Liver (tissue), 9 donors: Measurements from ENCODE around the gene OTOGL. TPM values are rescaled to one million over a fixed set of nuclear protein-coding genes. Genes with fewer than 3 reads are reported as not detected.

ENCODE experiments used
- DNase-seq: peaks from one replicate; pipeline ENCODE4 v3.0.0-alpha.2; 2017; ENCODE audit warnings: low spot score
- H3K27ac ChIP-seq, 2 donors: one replicate each; pipeline ENCODE4 v1.7.0; 2013; ENCODE audit warnings: inconsistent platforms in 2 of 2, low read length in 2 of 2, control low read depth in 1 of 2, low read depth in 1 of 2, mild to moderate bottlenecking in 1 of 2
- H3K27me3 ChIP-seq, 4 donors: one replicate each; pipeline versions ENCODE4 v1.6.1 to v1.7.0; 2013; ENCODE audit warnings: low read length in 3 of 4, inconsistent platforms in 1 of 4, mild to moderate bottlenecking in 1 of 4, moderate library complexity in 1 of 4; ENCODE audit not compliant: control insufficient read depth in 4 of 4, insufficient read depth in 4 of 4
- H3K36me3 ChIP-seq, 4 donors: one replicate each; pipeline versions ENCODE4 v1.6.1 to v1.7.0; 2013; ENCODE audit warnings: low read length in 3 of 4, mild to moderate bottlenecking in 3 of 4, low read depth in 1 of 4, moderate library complexity in 1 of 4; ENCODE audit not compliant: control insufficient read depth in 4 of 4, insufficient read depth in 3 of 4
- H3K4me1 ChIP-seq, 4 donors: one replicate each; pipeline versions ENCODE4 v1.6.1 to v1.7.0; 2013; ENCODE audit warnings: low read length in 3 of 4, mild to moderate bottlenecking in 3 of 4, moderate library complexity in 1 of 4; ENCODE audit not compliant: control insufficient read depth in 4 of 4, insufficient read depth in 4 of 4
- H3K4me3 ChIP-seq, 3 donors: one replicate each; pipeline versions ENCODE4 v1.6.1 to v1.7.0; 2013; ENCODE audit warnings: low read length in 3 of 3, control low read depth in 1 of 3, low read depth in 1 of 3, mild to moderate bottlenecking in 1 of 3
- H3K9ac ChIP-seq, 2 donors: one replicate each; pipeline ENCODE4 v1.7.0; 2013; ENCODE audit warnings: low read length in 2 of 2, mild to moderate bottlenecking in 2 of 2, moderate library complexity in 2 of 2, control low read depth in 1 of 2, low read depth in 1 of 2
- H3K9me3 ChIP-seq, 4 donors: one replicate each; pipeline versions ENCODE4 v1.6.1 to v1.7.0; 2013; ENCODE audit warnings: low read length in 3 of 4; ENCODE audit not compliant: control insufficient read depth in 4 of 4
- EGR1 ChIP-seq, 2 donors: IDR thresholded peaks; 2 replicates each; pipeline ENCODE4 v1.6.1; 2016 to 2018; ENCODE audit warnings: antibody characterized with exemption in 2 of 2, low read depth in 2 of 2
- FOXA1 ChIP-seq: IDR thresholded peaks from 2 replicates; pipeline ENCODE4 v1.6.1; 2016; ENCODE audit warnings: antibody characterized with exemption
- FOXA2 ChIP-seq: IDR thresholded peaks from 2 replicates; pipeline ENCODE4 v1.6.1; 2016; ENCODE audit warnings: antibody characterized with exemption
- GABPA ChIP-seq, 2 donors: IDR thresholded peaks in 1 of 2; conservative IDR thresholded peaks in 1 of 2; 2 replicates each; pipeline ENCODE4 v1.6.1; 2016; ENCODE audit warnings: antibody characterized with exemption in 2 of 2, mild to moderate bottlenecking in 1 of 2, moderate library complexity in 1 of 2
- HNF4A ChIP-seq, 2 donors: conservative IDR thresholded peaks; 2 replicates each; pipeline ENCODE4 v1.6.1; 2016; ENCODE audit warnings: antibody characterized with exemption in 2 of 2, mild to moderate bottlenecking in 2 of 2
- HNF4G ChIP-seq: IDR thresholded peaks from 2 replicates; pipeline ENCODE4 v1.6.1; 2016; ENCODE audit warnings: antibody characterized with exemption
- JUND ChIP-seq, 2 donors: IDR thresholded peaks; 2 replicates each; pipeline ENCODE4 v1.6.1; 2016; ENCODE audit warnings: antibody characterized with exemption in 2 of 2
- MAX ChIP-seq: IDR thresholded peaks from 2 replicates; pipeline ENCODE4 v1.6.1; 2016; ENCODE audit warnings: antibody characterized with exemption
- NR2F2 ChIP-seq: IDR thresholded peaks from 2 replicates; pipeline ENCODE4 v1.6.1; 2016; ENCODE audit warnings: antibody characterized with exemption
- RAD21 ChIP-seq, 2 donors: IDR thresholded peaks; 2 replicates each; pipeline ENCODE4 v1.6.1; 2016; ENCODE audit warnings: antibody characterized with exemption in 2 of 2, mild to moderate bottlenecking in 2 of 2
- RXRA ChIP-seq, 2 donors: IDR thresholded peaks; 2 replicates each; pipeline ENCODE4 v1.6.1; 2017 to 2018; ENCODE audit warnings: antibody characterized with exemption in 2 of 2, mild to moderate bottlenecking in 1 of 2
- SP1 ChIP-seq: IDR thresholded peaks from 2 replicates; pipeline ENCODE4 v1.6.1; 2018; ENCODE audit warnings: antibody characterized with exemption, mild to moderate bottlenecking
- TAF1 ChIP-seq: conservative IDR thresholded peaks from 2 replicates; pipeline ENCODE4 v1.6.1; 2016; ENCODE audit warnings: antibody characterized with exemption, mild to moderate bottlenecking
- YY1 ChIP-seq: IDR thresholded peaks from 2 replicates; pipeline ENCODE4 v1.6.1; 2016; ENCODE audit warnings: antibody characterized with exemption, mild to moderate bottlenecking
- ZBTB33 ChIP-seq: IDR thresholded peaks from 2 replicates; pipeline ENCODE4 v1.6.1; 2016; ENCODE audit warnings: antibody characterized with exemption
- WGBS: extraction: QIAGEN DNeasy Blood & Tissue Kit; methylation state at CpG from one replicate; pipeline ENCODE4 v1.1.7; 2013; 5-methylcytosine and 5-hydroxymethylcytosine counted together
- polyA plus RNA-seq, 2 donors: library from polyadenylated mRNA; stranded (reverse) in 1 of 2; unstranded in 1 of 2; fragments of 200-250 nt in 1 of 2; fragments of >200 nt in 1 of 2; fragmentation: Nextera tagmentation in 1 of 2; extraction: Ambion mirVana in 1 of 2; gene quantifications; one replicate each; pipeline versions ENCODE4 v1.2.1 to v1.2.3, GENCODE V29; 2013 to 2015
- total RNA-seq, 2 donors: library from RNA; depleted of rRNA; stranded (reverse); fragments of >200 nt; gene quantifications; one replicate each; pipeline ENCODE4 v1.2.3, GENCODE V29; 2014
- TF ChIP-seq, protein P1 (sequence below): IDR thresholded peaks from 2 replicates; pipeline ENCODE4 v1.6.1; 2016; ENCODE audit warnings: antibody characterized with exemption, mild to moderate bottlenecking
- TF ChIP-seq, protein P2 (sequence below): fragments of 150-350 bp; IDR thresholded peaks from 2 replicates; pipeline ENCODE4 v1.5.1; 2017; ENCODE audit warnings: improper control_type of control experiment, low read depth, low read length; ENCODE audit not compliant: missing input control
- TF ChIP-seq, protein P3 (sequence below): IDR thresholded peaks from 2 replicates; pipeline ENCODE4 v1.6.1; 2016; ENCODE audit warnings: antibody characterized with exemption
- donor health status: healthy.
- donor health status: healthy.
- donor health status: healthy.
- donor health status: healthy.
- donor health status: healthy.

The OTOGL gene
- total and polyA plus RNA-seq, 4 donors, result 0.01 to 0.09 (median 0.08) TPM; not detected in 1

DNA sequence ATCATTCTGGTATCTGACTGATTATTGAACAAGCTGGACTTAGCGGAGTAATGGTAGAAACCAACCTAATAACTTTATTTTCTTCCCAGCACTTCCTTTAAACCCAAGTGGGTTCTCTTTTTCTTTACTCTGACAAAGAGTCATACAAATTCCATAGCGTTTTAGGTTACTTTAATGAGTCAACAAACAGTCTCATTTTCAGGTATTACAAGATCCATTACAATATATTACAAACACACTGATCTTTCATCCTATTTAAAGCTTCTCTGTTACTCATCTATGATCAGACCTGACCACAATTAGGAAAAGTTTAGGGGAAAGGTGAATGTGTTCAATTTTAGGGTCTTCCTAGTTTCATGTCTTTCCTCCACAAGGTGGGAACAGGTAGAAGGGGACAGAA, 305.3 kb downstream of the OTOGL start:
- Histone ChIP-seq H3K4me3 (no peak overlapping the region), H3K9me3 (no peaks in the 10 kb centered on the region), H3K36me3 (no peaks in the 10 kb centered on the region), H3K4me1 (no peaks in the 10 kb centered on the region), H3K27me3 (peaks cover 0 to 3% (median 0%) of the 10 kb centered on the region in 4 donors), H3K9ac (no peak overlapping the region), H3K27ac (no peak overlapping the region)
- TF ChIP-seq TAF1 (no peak), FOXA1 (no peak), HNF4G (no peak), HNF4A (conservative IDR thresholded peaks at IDR 0.05) (no peak), ZBTB33 (no peak), GABPA (IDR thresholded peaks at IDR 0.05 in 1 of 2, conservative IDR thresholded peaks at IDR 0.05 in 1 of 2) (no peak), RAD21 (IDR thresholded peaks at IDR 0.05) (no peak), SP1 (no peak), RXRA (IDR thresholded peaks at IDR 0.05) (no peak), NR2F2 (no peak), FOXA2 (no peak), YY1 (no peak), MAX (no peak), JUND (IDR thresholded peaks at IDR 0.05) (no peak), EGR1 (IDR thresholded peaks at IDR 0.05; ENCODE audit: low read depth in 2 of 2) (no peak)
- TF ChIP-seq, protein P1, sequence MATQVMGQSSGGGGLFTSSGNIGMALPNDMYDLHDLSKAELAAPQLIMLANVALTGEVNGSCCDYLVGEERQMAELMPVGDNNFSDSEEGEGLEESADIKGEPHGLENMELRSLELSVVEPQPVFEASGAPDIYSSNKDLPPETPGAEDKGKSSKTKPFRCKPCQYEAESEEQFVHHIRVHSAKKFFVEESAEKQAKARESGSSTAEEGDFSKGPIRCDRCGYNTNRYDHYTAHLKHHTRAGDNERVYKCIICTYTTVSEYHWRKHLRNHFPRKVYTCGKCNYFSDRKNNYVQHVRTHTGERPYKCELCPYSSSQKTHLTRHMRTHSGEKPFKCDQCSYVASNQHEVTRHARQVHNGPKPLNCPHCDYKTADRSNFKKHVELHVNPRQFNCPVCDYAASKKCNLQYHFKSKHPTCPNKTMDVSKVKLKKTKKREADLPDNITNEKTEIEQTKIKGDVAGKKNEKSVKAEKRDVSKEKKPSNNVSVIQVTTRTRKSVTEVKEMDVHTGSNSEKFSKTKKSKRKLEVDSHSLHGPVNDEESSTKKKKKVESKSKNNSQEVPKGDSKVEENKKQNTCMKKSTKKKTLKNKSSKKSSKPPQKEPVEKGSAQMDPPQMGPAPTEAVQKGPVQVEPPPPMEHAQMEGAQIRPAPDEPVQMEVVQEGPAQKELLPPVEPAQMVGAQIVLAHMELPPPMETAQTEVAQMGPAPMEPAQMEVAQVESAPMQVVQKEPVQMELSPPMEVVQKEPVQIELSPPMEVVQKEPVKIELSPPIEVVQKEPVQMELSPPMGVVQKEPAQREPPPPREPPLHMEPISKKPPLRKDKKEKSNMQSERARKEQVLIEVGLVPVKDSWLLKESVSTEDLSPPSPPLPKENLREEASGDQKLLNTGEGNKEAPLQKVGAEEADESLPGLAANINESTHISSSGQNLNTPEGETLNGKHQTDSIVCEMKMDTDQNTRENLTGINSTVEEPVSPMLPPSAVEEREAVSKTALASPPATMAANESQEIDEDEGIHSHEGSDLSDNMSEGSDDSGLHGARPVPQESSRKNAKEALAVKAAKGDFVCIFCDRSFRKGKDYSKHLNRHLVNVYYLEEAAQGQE, result no peak
- TF ChIP-seq, protein P2, sequence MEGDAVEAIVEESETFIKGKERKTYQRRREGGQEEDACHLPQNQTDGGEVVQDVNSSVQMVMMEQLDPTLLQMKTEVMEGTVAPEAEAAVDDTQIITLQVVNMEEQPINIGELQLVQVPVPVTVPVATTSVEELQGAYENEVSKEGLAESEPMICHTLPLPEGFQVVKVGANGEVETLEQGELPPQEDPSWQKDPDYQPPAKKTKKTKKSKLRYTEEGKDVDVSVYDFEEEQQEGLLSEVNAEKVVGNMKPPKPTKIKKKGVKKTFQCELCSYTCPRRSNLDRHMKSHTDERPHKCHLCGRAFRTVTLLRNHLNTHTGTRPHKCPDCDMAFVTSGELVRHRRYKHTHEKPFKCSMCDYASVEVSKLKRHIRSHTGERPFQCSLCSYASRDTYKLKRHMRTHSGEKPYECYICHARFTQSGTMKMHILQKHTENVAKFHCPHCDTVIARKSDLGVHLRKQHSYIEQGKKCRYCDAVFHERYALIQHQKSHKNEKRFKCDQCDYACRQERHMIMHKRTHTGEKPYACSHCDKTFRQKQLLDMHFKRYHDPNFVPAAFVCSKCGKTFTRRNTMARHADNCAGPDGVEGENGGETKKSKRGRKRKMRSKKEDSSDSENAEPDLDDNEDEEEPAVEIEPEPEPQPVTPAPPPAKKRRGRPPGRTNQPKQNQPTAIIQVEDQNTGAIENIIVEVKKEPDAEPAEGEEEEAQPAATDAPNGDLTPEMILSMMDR, result no peak
- TF ChIP-seq, protein P3, sequence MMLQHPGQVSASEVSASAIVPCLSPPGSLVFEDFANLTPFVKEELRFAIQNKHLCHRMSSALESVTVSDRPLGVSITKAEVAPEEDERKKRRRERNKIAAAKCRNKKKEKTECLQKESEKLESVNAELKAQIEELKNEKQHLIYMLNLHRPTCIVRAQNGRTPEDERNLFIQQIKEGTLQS, result no peak
- DNase-seq, result no peak
- 61% methylated on average over 2 of the region's 2 CpGs for WGBS
